ENCODE measurements around the gene IQGAP2. TPM values are rescaled to one million over a fixed set of nuclear protein-coding genes. Genes with fewer than 3 reads are reported as not detected.
"Not testable (repeated sequence)": the region's sequence is repeated elsewhere in the genome, so short reads cannot be mapped to it uniquely, and the experiment has no call there.

Gene IQGAP2
- total RNA-seq, 1 donor from 2014 or later, result 1.4 TPM

DNA sequence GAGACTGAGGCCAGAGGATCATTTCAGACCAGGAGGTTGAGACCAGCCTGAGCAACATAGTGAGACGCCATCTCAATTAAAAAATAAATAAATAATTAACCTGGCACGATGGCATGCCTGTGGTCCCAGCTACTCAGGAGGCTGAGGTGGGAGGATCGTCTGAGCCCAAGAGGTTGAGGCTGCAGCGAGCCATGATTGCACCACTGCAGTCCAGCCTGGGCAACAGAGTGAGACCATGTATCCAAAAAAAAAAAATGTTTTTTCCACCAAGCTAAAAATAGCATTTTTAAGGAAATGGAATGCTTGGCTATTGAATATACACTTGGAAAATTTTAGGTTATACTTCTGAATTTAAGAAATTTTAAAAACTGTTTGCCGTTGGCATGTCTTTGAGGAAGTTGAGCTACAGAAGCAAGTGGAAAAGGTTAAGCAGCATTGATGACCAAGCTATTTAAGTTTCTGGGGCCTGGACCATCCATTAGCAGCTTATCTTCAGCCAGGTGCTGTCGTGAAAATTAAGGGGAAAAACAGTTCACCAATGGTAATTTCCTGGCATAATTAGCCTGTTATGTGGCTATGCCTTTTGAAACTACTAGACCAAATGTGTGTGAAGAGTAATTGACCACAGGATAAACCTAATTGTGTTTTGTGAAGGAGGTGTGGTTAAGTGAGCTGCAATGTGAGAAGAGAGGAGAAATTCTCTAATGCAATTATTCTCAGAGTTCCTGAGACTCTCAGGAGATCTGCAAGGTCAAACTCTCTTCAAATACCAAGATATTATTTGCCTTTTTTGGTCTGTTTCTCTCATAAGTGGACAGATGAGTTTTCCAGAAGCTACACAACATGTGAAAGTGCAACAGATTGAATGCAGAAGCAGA, 333.8 kb downstream of the IQGAP2 start:
- no peak overlapping the region for H3K27ac Mint-ChIP-seq (ENCODE audit: unreplicated experiment)

DNA sequence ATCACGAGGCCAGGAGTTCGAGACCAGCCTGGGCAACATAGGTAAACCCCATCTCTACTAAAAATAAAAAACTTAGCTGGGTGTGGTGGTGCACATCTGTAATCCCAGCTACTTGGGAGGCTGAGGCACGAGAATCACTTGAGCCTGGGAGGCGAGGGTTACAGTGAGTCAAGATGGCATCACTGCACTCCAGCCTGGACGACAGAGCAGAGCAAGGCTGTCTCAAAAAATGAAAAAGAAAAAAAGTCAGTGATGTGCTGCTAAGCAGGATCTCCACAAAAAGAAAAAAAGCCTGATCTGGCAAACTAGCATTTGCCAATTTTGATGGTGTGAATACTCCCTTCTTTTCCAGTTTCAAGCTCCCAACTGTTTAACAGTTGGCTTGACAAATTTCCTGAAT, 334.8 kb downstream of the IQGAP2 start:
- no peak for TF ChIP-seq CTCF (IDR thresholded peaks at IDR 0.05; ENCODE audit: partially characterized antibody, unreplicated experiment)
- H3K4me3 Mint-ChIP-seq (ENCODE audit: unreplicated experiment), result no peak overlapping the region
- DNase-seq, result no peak
- H3K27me3 Mint-ChIP-seq (ENCODE audit: unreplicated experiment), result peaks cover 3% of the 10 kb centered on the region
- H3K4me1 Mint-ChIP-seq (ENCODE audit: low read depth, unreplicated experiment), result peaks cover 13% of the 10 kb centered on the region
- H3K27ac Mint-ChIP-seq (ENCODE audit: unreplicated experiment), result no peak overlapping the region
- H3K36me3 Mint-ChIP-seq (ENCODE audit: unreplicated experiment), result peaks cover 4% of the 10 kb centered on the region
- H3K9me3 Mint-ChIP-seq (ENCODE audit: unreplicated experiment), result no peaks in the 10 kb centered on the region

More for the DNA sequence above, 333.8 kb downstream of the IQGAP2 start:
- Mint-ChIP-seq H3K4me3 (ENCODE audit: unreplicated experiment) (no peak overlapping the region), H3K4me1 (ENCODE audit: low read depth, unreplicated experiment) (peaks cover 13% of the 10 kb centered on the region), H3K27me3 (ENCODE audit: unreplicated experiment) (peaks cover 3% of the 10 kb centered on the region), H3K9me3 (ENCODE audit: unreplicated experiment) (no peaks in the 10 kb centered on the region), H3K36me3 (ENCODE audit: unreplicated experiment) (peaks cover 11% of the 10 kb centered on the region)
- TF ChIP-seq CTCF (IDR thresholded peaks at IDR 0.05; ENCODE audit: partially characterized antibody, unreplicated experiment), result no peak
- DNase-seq, result no peak

DNA sequence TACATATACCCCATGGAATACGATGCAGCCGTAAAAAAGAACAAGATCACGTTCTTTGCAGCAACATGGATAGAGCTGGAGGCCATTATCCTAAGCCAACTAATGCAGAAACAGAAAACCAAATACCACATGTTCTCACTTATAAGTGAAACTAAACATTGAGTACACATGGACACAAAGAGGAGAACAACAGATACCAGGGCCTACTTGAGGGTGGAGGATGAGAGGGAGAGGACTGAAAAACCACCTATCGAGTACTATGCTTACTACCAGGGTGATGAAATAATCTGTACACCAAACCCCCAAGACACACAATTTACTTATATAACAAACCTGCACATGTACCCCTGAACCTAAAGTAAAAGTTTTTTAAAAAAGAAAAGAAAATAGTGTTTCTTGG, 338.4 kb downstream of the IQGAP2 start:
- not testable (repeated sequence) for H3K9me3 Mint-ChIP-seq (ENCODE audit: unreplicated experiment); H3K4me3 Mint-ChIP-seq (ENCODE audit: unreplicated experiment); H3K36me3 Mint-ChIP-seq (ENCODE audit: unreplicated experiment); H3K27ac Mint-ChIP-seq (ENCODE audit: unreplicated experiment); H3K27me3 Mint-ChIP-seq (ENCODE audit: unreplicated experiment); H3K4me1 Mint-ChIP-seq (ENCODE audit: low read depth, unreplicated experiment); DNase-seq

- H3K4me1 Mint-ChIP-seq (ENCODE audit: low read depth, unreplicated experiment), result no peaks in the 10 kb centered on the region
- no peak for TF ChIP-seq CTCF (IDR thresholded peaks at IDR 0.05; ENCODE audit: partially characterized antibody, unreplicated experiment)
- no peak for DNase-seq
- H3K9me3 Mint-ChIP-seq (ENCODE audit: unreplicated experiment), result no peaks in the 10 kb centered on the region
- no peaks in the 10 kb centered on the region for H3K27me3 Mint-ChIP-seq (ENCODE audit: unreplicated experiment)
- H3K4me3 Mint-ChIP-seq (ENCODE audit: unreplicated experiment), result no peak overlapping the region
- H3K36me3 Mint-ChIP-seq (ENCODE audit: unreplicated experiment), result no peaks in the 10 kb centered on the region
- H3K27ac Mint-ChIP-seq (ENCODE audit: unreplicated experiment), result no peak overlapping the region
These were observed 339.5 kb downstream of the IQGAP2 start for GRCh38 chr5:76742583-76742982.

- no peaks in the 10 kb centered on the region for H3K9me3 Mint-ChIP-seq (ENCODE audit: unreplicated experiment)
- no peak for DNase-seq
- H3K27ac Mint-ChIP-seq (ENCODE audit: unreplicated experiment), result no peak overlapping the region
- peaks cover 2% of the 10 kb centered on the region for H3K4me1 Mint-ChIP-seq (ENCODE audit: low read depth, unreplicated experiment)
- no peak for TF ChIP-seq CTCF (IDR thresholded peaks at IDR 0.05; ENCODE audit: partially characterized antibody, unreplicated experiment)
- H3K4me3 Mint-ChIP-seq (ENCODE audit: unreplicated experiment), result no peak overlapping the region
- H3K27me3 Mint-ChIP-seq (ENCODE audit: unreplicated experiment), result no peaks in the 10 kb centered on the region
- H3K36me3 Mint-ChIP-seq (ENCODE audit: unreplicated experiment), result no peaks in the 10 kb centered on the region
These were observed 341.5 kb downstream of the IQGAP2 start for GRCh38 chr5:76744632-76745031.
